Endothelial cell of umbilical vein (primary cell): Measurements from ENCODE around the gene FNBP1.

Source experiments
- POLR2A ChIP-seq: IDR thresholded peaks from 2 replicates; pipeline ENCODE4 v1.6.1; 2012; ENCODE audit warnings: low read depth, mild to moderate bottlenecking, control low read depth, low read length
- POLR2AphosphoS5 ChIP-seq: IDR thresholded peaks from 2 replicates; pipeline ENCODE4 v1.6.1; 2012; ENCODE audit warnings: low read depth, mild to moderate bottlenecking, control low read depth, low read length, moderate library complexity; ENCODE audit not compliant: insufficient read depth
- TF ChIP-seq, protein P1 (sequence below), 2 donors: IDR thresholded peaks; 1 replicate in 1 of 2; 2 replicates in 1 of 2; pipeline ENCODE4 v1.5.1; 2011; ENCODE audit warnings: low read length in 2 of 2, mild to moderate bottlenecking in 2 of 2, moderate library complexity in 2 of 2, control low read depth in 1 of 2, inconsistent platforms in 1 of 2, low read depth in 1 of 2; ENCODE audit not compliant: insufficient read depth in 1 of 2; ENCODE audit errors: extremely low read depth in 1 of 2

- TF ChIP-seq, protein P1, sequence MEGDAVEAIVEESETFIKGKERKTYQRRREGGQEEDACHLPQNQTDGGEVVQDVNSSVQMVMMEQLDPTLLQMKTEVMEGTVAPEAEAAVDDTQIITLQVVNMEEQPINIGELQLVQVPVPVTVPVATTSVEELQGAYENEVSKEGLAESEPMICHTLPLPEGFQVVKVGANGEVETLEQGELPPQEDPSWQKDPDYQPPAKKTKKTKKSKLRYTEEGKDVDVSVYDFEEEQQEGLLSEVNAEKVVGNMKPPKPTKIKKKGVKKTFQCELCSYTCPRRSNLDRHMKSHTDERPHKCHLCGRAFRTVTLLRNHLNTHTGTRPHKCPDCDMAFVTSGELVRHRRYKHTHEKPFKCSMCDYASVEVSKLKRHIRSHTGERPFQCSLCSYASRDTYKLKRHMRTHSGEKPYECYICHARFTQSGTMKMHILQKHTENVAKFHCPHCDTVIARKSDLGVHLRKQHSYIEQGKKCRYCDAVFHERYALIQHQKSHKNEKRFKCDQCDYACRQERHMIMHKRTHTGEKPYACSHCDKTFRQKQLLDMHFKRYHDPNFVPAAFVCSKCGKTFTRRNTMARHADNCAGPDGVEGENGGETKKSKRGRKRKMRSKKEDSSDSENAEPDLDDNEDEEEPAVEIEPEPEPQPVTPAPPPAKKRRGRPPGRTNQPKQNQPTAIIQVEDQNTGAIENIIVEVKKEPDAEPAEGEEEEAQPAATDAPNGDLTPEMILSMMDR (IDR thresholded peaks at IDR 0.05; ENCODE audit: extremely low read depth in 1 of 2, insufficient read depth in 1 of 2, low read depth in 1 of 2, low read length in 2 of 2) = no peak
- TF ChIP-seq POLR2AphosphoS5 (no peak), POLR2A (no peak)
These were observed 167.1 kb downstream of the FNBP1 start for GRCh38 chr9:129875687-129876395.
